ENCODE data around the gene PEAK1. TPM values are rescaled to one million over a fixed set of nuclear protein-coding genes. Genes with fewer than 3 reads are reported as not detected.

The PEAK1 gene
- total and polyA plus RNA-seq, 9 of the 15 experiments (the other 6 are each of a cell fraction or from before 2014, with no cell fraction given): 0.99 to 22.4 (median 10.8) TPM

GRCh38 chr15:77384589-77385359, 35.1 kb downstream of the PEAK1 start (continued):
- TF ChIP-seq FOXA1 (IDR thresholded peaks at IDR 0.05; ENCODE audit: borderline replicate concordance) (no peak), CREM (IDR thresholded peaks at IDR 0.05; ENCODE audit: low read depth) (no peak), ZNF316 (IDR thresholded peaks at IDR 0.05) (peak; percentile 79), NFE2 (IDR thresholded peaks at IDR 0.05; ENCODE audit: low read depth) (peak; percentile 26; the same call in 1 of the 2 replicates), MAFG (tag; conservative IDR thresholded peaks at IDR 0.05) (peak; percentile 53)
- TF ChIP-seq, protein P1, sequence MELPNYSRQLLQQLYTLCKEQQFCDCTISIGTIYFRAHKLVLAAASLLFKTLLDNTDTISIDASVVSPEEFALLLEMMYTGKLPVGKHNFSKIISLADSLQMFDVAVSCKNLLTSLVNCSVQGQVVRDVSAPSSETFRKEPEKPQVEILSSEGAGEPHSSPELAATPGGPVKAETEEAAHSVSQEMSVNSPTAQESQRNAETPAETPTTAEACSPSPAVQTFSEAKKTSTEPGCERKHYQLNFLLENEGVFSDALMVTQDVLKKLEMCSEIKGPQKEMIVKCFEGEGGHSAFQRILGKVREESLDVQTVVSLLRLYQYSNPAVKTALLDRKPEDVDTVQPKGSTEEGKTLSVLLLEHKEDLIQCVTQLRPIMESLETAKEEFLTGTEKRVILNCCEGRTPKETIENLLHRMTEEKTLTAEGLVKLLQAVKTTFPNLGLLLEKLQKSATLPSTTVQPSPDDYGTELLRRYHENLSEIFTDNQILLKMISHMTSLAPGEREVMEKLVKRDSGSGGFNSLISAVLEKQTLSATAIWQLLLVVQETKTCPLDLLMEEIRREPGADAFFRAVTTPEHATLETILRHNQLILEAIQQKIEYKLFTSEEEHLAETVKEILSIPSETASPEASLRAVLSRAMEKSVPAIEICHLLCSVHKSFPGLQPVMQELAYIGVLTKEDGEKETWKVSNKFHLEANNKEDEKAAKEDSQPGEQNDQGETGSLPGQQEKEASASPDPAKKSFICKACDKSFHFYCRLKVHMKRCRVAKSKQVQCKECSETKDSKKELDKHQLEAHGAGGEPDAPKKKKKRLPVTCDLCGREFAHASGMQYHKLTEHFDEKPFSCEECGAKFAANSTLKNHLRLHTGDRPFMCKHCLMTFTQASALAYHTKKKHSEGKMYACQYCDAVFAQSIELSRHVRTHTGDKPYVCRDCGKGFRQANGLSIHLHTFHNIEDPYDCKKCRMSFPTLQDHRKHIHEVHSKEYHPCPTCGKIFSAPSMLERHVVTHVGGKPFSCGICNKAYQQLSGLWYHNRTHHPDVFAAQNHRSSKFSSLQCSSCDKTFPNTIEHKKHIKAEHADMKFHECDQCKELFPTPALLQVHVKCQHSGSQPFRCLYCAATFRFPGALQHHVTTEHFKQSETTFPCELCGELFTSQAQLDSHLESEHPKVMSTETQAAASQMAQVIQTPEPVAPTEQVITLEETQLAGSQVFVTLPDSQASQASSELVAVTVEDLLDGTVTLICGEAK (IDR thresholded peaks at IDR 0.05): peak; percentile 70
- TF ChIP-seq, protein P1 (CRISPR knock-in tag; IDR thresholded peaks at IDR 0.05): no peak

Measured in K562 (cell line).